ENCODE measurements around the gene CHCHD2. TPM values are rescaled to one million over a fixed set of nuclear protein-coding genes. Genes with fewer than 3 reads are reported as not detected.
"Not testable (repeated sequence)": the region's sequence is repeated elsewhere in the genome, so short reads cannot be mapped to it uniquely, and the experiment has no call there.

Gene CHCHD2
- total RNA-seq, 2 donors from 2014 or later: 498 to 792 TPM

DNA sequence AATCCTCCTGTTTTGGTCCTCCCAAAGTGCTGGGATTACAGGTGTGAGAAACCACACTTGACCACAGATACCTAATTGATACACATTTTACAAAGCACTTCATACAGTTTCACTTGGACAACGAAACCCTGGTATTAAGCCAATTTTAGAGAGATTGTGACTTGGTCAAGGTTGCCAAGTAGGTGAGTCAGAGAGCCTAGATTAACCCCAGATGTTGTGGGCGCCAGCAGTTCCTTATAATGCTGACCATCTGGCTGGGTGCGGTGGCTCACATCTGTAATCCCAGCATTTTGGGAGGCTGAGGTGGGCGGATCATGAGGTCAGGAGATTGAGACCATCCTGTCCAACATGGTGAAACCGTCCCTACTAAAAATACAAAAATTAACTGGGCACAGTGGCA is 8.6 kb downstream of the CHCHD2 start:
- ATAC-seq (replicated peaks): peak; percentile 24
- H3K4me1 Mint-ChIP-seq: no peaks in the 10 kb centered on the region
- no peaks in the 10 kb centered on the region for H3K27me3 Mint-ChIP-seq
- H3K4me3 Mint-ChIP-seq: no peak overlapping the region
- peaks cover 58% of the 10 kb centered on the region for H3K36me3 Mint-ChIP-seq (ENCODE audit: low read depth)
- no peaks in the 10 kb centered on the region for H3K9me3 Mint-ChIP-seq
- no peak overlapping the region for H3K27ac Mint-ChIP-seq

DNA sequence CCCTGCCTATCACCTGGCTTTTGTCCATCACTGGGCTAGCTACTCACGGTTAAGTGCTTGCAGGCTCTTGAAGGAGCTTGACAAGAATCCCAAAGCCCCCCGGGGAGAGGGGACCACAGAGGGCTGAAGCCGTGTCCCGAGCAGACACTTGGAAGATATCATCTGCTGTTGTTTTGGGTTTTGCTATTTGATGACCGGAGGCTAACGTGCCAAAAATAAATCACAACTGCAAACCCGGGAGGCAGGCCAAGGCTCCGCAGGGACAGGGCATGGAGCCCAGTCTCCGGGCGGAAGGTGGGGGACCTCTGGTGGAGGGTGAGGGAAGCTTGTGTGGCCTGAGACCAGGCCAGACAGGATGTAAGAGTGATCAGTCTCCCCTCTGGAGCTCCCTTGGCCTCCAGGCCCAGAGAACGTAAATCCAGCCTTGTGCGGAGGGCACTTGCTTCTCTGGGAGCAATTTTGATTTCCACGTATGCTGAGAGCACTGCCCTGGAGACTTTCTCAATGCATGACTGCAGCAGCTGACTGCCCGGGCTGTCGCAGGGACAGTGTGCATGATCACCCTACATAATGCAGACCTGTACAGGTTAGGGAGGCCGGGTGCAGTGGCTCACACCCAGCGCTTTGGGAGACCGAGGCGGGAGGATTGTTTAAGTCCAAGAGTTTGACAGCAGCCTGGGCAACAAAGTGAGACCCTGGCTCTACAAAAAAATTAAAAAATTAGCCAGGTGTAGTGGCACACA is 13.3 kb downstream of the CHCHD2 start, which contains the start of gene PHKG1:
PHKG1 (minus strand) TSS at position 164 of the 743 bp plus-strand sequence. CDS start 4,011 bp downstream, outside the sequence.
- no peak within 1 kb of the TSS for H3K27ac Mint-ChIP-seq
- no peak within 1 kb of the TSS for H3K4me3 Mint-ChIP-seq
- H3K4me1 Mint-ChIP-seq: no peaks in the 10 kb centered on the region
- no peak for ATAC-seq (replicated peaks)
- no peaks in the 10 kb centered on the region for H3K27me3 Mint-ChIP-seq
- peaks cover 20% of the 10 kb centered on the region for H3K36me3 Mint-ChIP-seq (ENCODE audit: low read depth)
- no peaks in the 10 kb centered on the region for H3K9me3 Mint-ChIP-seq

DNA sequence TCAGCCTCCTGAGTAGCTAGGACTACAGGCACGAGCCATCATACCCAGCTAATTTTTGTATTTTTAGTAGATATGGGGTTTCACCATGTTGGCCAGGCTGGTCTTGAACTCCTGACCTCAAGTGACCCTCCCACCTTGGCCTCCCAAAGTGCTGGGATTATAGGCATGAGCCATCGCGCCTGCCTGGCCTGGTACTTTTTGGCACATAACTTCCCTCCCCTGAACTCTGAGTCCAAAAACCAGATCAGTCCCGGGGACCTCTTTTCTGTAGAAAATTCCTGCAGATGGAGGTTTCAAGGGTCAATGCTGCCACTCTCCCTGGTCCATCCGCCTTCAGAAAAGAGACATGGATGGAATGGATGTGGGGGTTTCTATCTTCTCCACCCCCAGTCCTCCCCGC is 13.9 kb downstream of the CHCHD2 start:
- H3K9me3 Mint-ChIP-seq; H3K27me3 Mint-ChIP-seq; H3K4me3 Mint-ChIP-seq; ATAC-seq (replicated peaks); H3K27ac Mint-ChIP-seq; H3K4me1 Mint-ChIP-seq: not testable (repeated sequence)
- H3K36me3 Mint-ChIP-seq (ENCODE audit: low read depth): peaks cover 16% of the 10 kb centered on the region

DNA sequence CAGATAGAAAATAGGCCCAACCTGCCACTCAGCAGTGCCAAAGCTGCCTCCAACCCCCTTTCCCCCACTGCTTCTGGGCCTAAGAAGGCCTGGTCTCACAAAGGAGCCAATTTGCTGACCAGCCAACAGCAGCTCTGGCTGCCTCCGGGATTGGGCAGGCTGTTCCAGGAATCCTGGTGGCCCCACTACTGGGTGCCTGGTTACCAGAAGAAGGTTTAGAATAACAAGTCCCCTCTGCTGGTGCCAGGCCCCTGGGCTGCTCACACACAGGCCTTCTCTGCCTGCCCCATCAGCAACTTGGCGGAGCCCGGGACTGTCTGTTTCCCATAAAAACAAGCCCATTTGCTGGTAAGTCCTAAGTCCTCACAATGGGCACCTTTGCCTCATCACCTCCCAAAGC is 14.7 kb downstream of the CHCHD2 start:
- no peak overlapping the region for H3K4me3 Mint-ChIP-seq
- no peaks in the 10 kb centered on the region for H3K9me3 Mint-ChIP-seq
- peaks cover 14% of the 10 kb centered on the region for H3K36me3 Mint-ChIP-seq (ENCODE audit: low read depth)
- no peak overlapping the region for H3K27ac Mint-ChIP-seq
- H3K27me3 Mint-ChIP-seq: no peaks in the 10 kb centered on the region
- no peaks in the 10 kb centered on the region for H3K4me1 Mint-ChIP-seq
- no peak for ATAC-seq (replicated peaks)

DNA sequence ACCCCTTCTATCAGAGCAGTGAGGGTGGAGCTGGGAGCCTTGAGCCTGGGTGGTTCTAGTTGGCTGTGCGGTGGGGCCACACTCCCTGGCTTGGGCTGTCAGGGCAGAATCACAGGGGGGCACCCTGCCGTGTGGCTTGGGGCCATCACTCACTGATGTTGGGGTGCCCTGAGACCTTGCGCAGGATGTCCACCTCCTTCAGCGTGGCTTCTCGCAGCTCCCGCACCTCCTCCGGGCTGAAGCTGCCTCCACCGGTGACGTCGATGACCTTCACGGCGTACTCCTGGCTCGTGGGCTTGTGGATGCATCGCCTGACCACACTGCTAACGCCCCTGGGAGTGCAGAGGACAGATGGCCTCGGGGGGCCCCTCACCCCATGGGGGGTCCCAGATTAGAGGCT is 18.8 kb downstream of the CHCHD2 start:
- Mint-ChIP-seq H3K4me1 (no peaks in the 10 kb centered on the region), H3K4me3 (no peak overlapping the region), H3K36me3 (ENCODE audit: low read depth) (peaks cover 22% of the 10 kb centered on the region), H3K27me3 (no peaks in the 10 kb centered on the region), H3K27ac (no peak overlapping the region), H3K9me3 (no peaks in the 10 kb centered on the region)
- no peak for ATAC-seq (replicated peaks)

DNA sequence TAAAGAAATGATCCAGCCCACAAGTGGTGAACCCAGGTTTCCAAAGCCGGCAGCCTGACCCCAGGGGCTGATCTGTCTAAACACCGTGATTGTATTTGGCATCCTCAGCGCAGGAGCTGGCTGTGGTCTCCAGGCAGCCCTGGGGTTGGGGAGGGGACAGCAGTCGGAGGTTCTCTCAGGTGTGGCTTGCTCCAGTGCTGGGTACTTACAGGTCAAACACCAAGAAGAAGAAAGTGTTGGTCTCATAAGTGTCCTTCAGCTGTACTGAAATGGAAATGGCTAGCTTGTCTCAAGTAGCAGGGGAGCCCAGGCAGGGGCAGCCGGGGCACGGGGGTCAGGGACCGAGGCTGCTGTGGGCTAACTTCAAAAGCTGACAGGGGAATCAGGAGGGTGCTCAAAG is 19.5 kb downstream of the CHCHD2 start:
- ATAC-seq (replicated peaks): no peak
- Mint-ChIP-seq H3K36me3 (ENCODE audit: low read depth) (peaks cover 29% of the 10 kb centered on the region), H3K4me3 (no peak overlapping the region), H3K9me3 (no peaks in the 10 kb centered on the region), H3K4me1 (no peaks in the 10 kb centered on the region), H3K27me3 (no peaks in the 10 kb centered on the region), H3K27ac (no peak overlapping the region)

DNA sequence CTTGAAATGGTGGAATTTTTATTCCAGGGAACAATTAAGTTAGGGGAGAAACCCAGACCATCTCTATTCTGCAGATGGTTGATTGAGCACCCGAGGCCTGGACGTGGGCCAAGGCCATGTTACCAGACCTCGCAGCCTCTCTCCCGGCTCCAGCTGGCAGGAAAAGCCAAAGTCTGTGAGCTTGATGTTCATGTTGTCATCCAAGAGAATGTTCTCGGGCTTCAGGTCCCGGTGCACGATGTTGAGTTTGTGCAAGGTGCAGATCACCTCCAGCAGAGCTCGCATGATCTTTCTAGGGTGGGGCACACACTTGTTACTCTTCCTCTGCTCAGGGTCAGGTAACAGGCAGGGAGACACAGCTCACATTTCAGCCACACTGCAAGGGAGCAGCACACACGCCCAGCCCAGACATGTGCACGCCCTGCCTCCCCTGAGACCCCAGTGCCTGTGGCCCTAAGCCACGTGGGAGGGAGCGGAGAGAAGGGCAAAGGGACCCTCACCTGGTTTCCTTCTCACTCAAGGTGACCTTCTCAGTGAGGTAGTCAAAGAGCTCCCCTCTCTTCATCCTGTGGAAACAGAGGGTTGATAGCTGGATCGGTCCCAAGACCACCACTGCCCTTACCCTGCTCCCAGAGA is 23.0 kb downstream of the CHCHD2 start:
- Mint-ChIP-seq H3K36me3 (ENCODE audit: low read depth) (peaks cover 47% of the 10 kb centered on the region), H3K4me3 (no peak overlapping the region), H3K27ac (no peak overlapping the region), H3K4me1 (no peaks in the 10 kb centered on the region), H3K27me3 (no peaks in the 10 kb centered on the region), H3K9me3 (no peaks in the 10 kb centered on the region)
- no peak for ATAC-seq (replicated peaks)

DNA sequence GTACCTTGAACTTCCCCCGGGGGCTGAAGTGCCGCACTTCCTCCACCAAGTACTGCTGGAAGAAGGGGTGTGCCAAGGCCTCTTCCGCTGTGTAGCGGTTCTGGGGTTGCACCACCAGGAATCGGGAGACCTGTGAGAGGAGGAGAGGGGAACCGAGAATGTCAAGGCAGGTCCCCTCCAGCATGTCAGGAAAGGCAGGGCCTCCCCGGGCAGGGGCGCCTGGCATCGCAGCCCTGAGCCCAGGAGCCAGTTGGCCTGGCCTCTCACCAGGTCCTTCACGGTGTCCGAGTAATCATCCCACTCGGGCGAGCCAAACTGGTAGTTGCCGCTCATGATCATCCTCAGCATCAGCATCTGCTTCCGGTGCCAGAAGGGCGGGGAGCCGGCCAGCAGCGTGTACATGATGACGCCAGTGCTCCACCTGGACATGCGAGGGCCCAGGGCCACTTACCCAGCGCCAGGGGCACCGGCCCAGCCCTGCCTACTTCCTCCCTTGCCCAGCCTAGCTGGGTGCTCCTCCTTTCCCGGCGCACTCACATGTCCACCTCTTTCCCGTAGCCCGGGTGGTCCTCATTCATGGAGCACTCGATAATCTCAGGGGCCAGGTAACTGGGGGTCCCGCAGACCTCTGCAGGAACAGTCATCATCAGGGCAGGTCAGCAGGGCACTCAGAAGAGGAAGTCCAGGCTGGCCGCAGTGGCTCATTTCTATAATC is 24.5 kb downstream of the CHCHD2 start:
- no peak overlapping the region for H3K27ac Mint-ChIP-seq
- H3K9me3 Mint-ChIP-seq: no peaks in the 10 kb centered on the region
- H3K27me3 Mint-ChIP-seq: no peaks in the 10 kb centered on the region
- no peaks in the 10 kb centered on the region for H3K4me1 Mint-ChIP-seq
- ATAC-seq (replicated peaks): no peak
- H3K4me3 Mint-ChIP-seq: no peak overlapping the region
- peaks cover 48% of the 10 kb centered on the region for H3K36me3 Mint-ChIP-seq (ENCODE audit: low read depth)

DNA sequence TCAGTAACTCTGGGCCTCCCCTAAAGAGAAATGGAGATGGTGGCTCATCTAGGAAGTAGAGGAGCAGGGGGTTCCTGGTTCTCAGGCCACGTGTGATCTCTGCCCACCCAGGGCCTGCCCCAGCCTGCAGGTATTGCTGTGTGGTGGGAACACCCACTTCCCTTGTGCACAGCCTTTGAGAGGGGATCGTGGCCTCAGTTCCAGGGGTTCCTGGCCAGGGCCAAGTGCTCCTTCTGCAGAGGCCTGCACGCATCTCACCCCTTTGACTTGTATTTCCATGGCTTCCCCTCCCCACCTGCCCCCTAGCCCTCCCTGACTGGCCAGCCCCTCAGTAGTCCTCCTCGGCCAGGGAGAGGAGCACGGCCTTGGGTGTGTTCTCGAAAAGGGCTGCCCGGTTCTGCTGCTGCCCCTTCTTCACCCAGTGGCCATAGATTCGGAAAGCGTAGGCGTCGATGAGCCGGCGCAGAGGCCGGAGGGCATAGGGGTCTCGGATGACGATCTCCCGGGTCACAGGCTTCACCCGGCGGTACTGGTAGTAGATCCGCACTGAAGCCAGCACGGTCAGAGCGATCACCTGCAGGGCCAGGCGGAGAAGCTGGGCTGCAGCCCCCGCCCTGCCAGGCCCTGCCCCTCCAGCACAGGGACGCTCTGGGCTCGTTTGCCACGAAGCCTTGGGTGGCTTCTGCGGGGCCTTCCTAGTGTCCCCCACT is 25.4 kb downstream of the CHCHD2 start:
- not testable (repeated sequence) for H3K27me3 Mint-ChIP-seq; H3K4me1 Mint-ChIP-seq; ATAC-seq (replicated peaks); H3K27ac Mint-ChIP-seq; H3K9me3 Mint-ChIP-seq; H3K4me3 Mint-ChIP-seq
- peaks cover 48% of the 10 kb centered on the region for H3K36me3 Mint-ChIP-seq (ENCODE audit: low read depth)

DNA sequence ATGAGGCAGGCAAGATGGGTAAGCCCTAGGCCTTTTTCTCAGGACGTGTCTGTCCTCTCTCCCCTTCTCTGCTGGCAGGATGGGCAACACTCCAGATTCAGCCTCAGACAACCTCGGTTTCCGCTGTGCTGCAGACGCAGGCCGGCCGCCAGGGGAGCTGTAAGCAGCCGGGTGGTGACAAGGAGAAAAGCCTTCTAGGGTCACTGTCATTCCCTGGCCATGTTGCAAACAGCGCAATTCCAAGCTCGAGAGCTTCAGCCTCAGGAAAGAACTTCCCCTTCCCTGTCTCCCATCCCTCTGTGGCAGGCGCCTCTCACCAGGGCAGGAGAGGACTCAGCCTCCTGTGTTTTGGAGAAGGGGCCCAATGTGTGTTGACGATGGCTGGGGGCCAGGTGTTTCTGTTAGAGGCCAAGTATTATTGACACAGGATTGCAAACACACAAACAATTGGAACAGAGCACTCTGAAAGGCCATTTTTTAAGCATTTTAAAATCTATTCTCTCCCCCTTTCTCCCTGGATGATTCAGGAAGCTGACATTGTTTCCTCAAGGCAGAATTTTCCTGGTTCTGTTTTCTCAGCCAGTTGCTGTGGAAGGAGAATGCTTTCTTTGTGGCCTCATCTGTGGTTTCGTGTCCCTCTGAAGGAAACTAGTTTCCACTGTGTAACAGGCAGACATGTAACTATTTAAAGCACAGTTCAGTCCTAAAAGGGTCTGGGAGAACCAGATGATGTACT is 26.7 kb downstream of the CHCHD2 start:
- ATAC-seq (replicated peaks): no peak
- H3K27ac Mint-ChIP-seq: peak overlapping the region; percentile 42
- no peaks in the 10 kb centered on the region for H3K4me1 Mint-ChIP-seq
- H3K9me3 Mint-ChIP-seq: no peaks in the 10 kb centered on the region
- H3K4me3 Mint-ChIP-seq: no peak overlapping the region
- H3K36me3 Mint-ChIP-seq (ENCODE audit: low read depth): peaks cover 53% of the 10 kb centered on the region
- H3K27me3 Mint-ChIP-seq: no peaks in the 10 kb centered on the region

DNA sequence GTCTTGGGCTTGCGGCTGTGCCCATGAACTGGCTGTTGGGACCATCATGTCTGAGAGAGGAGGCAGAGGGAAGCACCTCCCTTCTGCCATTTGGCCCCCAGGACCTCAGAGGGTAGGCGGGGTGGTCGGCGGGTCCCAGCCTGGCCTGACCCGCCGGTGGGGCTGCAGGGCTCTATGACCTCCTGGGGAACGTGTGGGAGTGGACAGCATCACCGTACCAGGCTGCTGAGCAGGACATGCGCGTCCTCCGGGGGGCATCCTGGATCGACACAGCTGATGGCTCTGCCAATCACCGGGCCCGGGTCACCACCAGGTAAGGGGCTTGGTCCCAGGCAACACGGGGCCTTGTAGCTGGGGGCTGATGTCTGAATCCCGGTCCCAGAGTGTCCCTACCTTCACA is 28.1 kb downstream of the CHCHD2 start:
- no peaks in the 10 kb centered on the region for H3K27me3 Mint-ChIP-seq
- H3K27ac Mint-ChIP-seq: no peak overlapping the region
- ATAC-seq (replicated peaks): no peak
- no peaks in the 10 kb centered on the region for H3K9me3 Mint-ChIP-seq
- peaks cover 5% of the 10 kb centered on the region for H3K4me1 Mint-ChIP-seq
- no peak overlapping the region for H3K4me3 Mint-ChIP-seq
- peaks cover 59% of the 10 kb centered on the region for H3K36me3 Mint-ChIP-seq (ENCODE audit: low read depth)

DNA sequence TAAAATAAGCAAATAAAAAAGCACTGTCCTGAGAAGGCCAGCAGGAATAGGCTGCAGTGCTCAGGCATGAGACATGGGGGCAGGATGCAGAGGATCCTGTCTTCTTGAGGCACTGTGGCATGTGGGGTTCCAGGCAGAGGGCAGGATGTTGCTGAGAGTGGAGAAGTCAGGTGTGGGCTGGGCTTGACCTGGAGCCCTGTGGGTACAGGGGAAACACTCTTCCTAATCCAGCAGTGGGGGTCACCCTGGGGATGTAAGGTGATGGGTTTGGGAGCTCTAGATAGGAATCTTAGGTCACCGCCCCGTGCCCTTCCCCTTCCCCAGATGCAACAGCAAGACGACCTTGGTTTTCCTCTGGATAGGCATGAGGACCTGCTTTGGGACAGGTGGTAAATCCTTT is 28.6 kb downstream of the CHCHD2 start:
- no peak for ATAC-seq (replicated peaks)
- peaks cover 64% of the 10 kb centered on the region for H3K36me3 Mint-ChIP-seq (ENCODE audit: low read depth)

DNA sequence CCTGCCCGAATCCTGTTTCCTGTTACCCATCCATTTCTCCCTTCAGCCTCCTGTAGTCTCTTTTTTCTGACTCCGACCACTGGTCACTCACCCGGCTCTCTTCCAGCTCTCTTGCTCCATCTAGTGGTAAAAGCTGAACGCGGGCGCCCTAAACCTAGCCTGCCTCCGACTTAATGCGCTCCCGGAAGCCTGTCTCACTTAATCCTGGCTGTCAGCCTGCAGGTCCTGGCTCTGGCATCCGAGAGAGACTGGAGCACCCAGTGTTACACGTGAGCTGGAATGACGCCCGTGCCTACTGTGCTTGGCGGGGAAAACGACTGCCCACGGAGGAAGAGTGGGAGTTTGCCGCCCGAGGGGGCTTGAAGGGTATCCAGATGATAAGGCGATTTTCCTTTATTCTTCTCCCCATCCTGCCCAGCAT is 31.9 kb downstream of the CHCHD2 start:
- Mint-ChIP-seq H3K27ac (peak overlapping the region; percentile 23), H3K4me3 (no peak overlapping the region), H3K4me1 (peaks cover 5% of the 10 kb centered on the region), H3K36me3 (ENCODE audit: low read depth) (peaks cover 62% of the 10 kb centered on the region), H3K27me3 (no peaks in the 10 kb centered on the region), H3K9me3 (no peaks in the 10 kb centered on the region)
- peak; percentile 90 for ATAC-seq (replicated peaks)

More for the DNA sequence above, 28.6 kb downstream of the CHCHD2 start:
- H3K27me3 Mint-ChIP-seq: no peaks in the 10 kb centered on the region
- peaks cover 5% of the 10 kb centered on the region for H3K4me1 Mint-ChIP-seq
- no peaks in the 10 kb centered on the region for H3K9me3 Mint-ChIP-seq
- no peak overlapping the region for H3K4me3 Mint-ChIP-seq
- H3K27ac Mint-ChIP-seq: no peak overlapping the region

DNA sequence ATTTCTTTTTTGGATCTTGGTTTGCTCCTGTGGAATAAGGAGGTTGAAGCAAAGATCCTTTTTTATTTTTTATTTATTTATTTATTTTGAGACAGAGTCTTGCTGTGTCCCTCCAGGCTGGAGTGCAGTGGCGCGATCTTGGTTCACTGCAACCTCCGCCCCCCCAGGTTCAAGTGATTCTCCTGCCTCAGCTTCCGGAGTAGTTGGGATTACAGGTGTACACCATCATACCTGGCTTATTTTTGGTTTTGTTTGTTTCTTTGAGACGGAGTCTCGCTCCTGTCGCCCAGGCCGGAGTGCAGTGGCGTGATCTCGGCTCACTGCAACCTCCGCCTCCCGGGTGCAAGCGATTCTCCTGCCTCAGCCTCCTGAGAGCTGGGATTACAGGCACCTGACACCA is 39.9 kb downstream of the CHCHD2 start:
- Mint-ChIP-seq H3K36me3 (ENCODE audit: low read depth) (peaks cover 76% of the 10 kb centered on the region), H3K4me1 (peaks cover 27% of the 10 kb centered on the region)
- not testable (repeated sequence) for H3K9me3 Mint-ChIP-seq; ATAC-seq (replicated peaks); H3K27me3 Mint-ChIP-seq; H3K4me3 Mint-ChIP-seq; H3K27ac Mint-ChIP-seq
